ENCODE results near the gene RPA3.

Gene RPA3

GRCh38 chr7:7718492-7718891 lies at the start of gene RPA3:
RPA3 (minus strand) TSS chr7:7718607; CDS start chr7:7640418, 78,189 bp downstream.
- no peak for DNase-seq

- no peak for DNase-seq
These were observed 48.3 kb upstream of the RPA3 start for GRCh38 chr7:7766671-7767070.

GRCh38 chr7:7765422-7765821 lies 47.0 kb upstream of the RPA3 start:
- DNase-seq = no peak

GRCh38 chr7:7764520-7765396 lies 46.4 kb upstream of the RPA3 start:
- no peak for DNase-seq

- peak; percentile 67 for DNase-seq
These were observed 43.8 kb upstream of the RPA3 start for GRCh38 chr7:7761974-7762779.

- DNase-seq = no peak
These were observed 43.0 kb upstream of the RPA3 start for GRCh38 chr7:7761340-7761973.

GRCh38 chr7:7757576-7757975 lies 39.2 kb upstream of the RPA3 start:
- no peak for DNase-seq

- DNase-seq = no peak
These were observed 38.2 kb upstream of the RPA3 start for GRCh38 chr7:7756577-7756976.

- DNase-seq = no peak
These were observed 33.1 kb upstream of the RPA3 start for GRCh38 chr7:7751243-7752092.

- DNase-seq = no peak
These were observed 32.3 kb upstream of the RPA3 start for GRCh38 chr7:7750571-7751242.

- DNase-seq = no peak
These were observed 28.1 kb upstream of the RPA3 start for GRCh38 chr7:7746458-7746857.

- no peak for DNase-seq
These were observed 27.6 kb upstream of the RPA3 start for GRCh38 chr7:7745966-7746365.

GRCh38 chr7:7745258-7745657 lies 26.9 kb upstream of the RPA3 start:
- no peak for DNase-seq

- DNase-seq = no peak
These were observed 23.8 kb upstream of the RPA3 start for GRCh38 chr7:7742223-7742622.

- DNase-seq = no peak
These were observed 21.6 kb upstream of the RPA3 start for GRCh38 chr7:7740037-7740355.

GRCh38 chr7:7739204-7740036 lies 21.0 kb upstream of the RPA3 start:
- DNase-seq = no peak

GRCh38 chr7:7738622-7739021 lies 20.2 kb upstream of the RPA3 start:
- DNase-seq = no peak

- no peak for DNase-seq
These were observed 19.8 kb upstream of the RPA3 start for GRCh38 chr7:7738177-7738576.

GRCh38 chr7:7737674-7738073 lies 19.3 kb upstream of the RPA3 start:
- no peak for DNase-seq

- DNase-seq = no peak
These were observed 18.3 kb upstream of the RPA3 start for GRCh38 chr7:7736671-7737070.

GRCh38 chr7:7732621-7733281 lies 14.3 kb upstream of the RPA3 start:
- DNase-seq = no peak
